ENCODE measurements around the gene TF. TPM values are rescaled to one million over a fixed set of nuclear protein-coding genes. Genes with fewer than 3 reads are reported as not detected.

The TF gene
- total and polyA plus RNA-seq, 2 of the 8 experiments (the other 6 are each of a cell fraction or from before 2014, with no cell fraction given) = 0.02 to 0.26 TPM

- TF ChIP-seq, protein P1, sequence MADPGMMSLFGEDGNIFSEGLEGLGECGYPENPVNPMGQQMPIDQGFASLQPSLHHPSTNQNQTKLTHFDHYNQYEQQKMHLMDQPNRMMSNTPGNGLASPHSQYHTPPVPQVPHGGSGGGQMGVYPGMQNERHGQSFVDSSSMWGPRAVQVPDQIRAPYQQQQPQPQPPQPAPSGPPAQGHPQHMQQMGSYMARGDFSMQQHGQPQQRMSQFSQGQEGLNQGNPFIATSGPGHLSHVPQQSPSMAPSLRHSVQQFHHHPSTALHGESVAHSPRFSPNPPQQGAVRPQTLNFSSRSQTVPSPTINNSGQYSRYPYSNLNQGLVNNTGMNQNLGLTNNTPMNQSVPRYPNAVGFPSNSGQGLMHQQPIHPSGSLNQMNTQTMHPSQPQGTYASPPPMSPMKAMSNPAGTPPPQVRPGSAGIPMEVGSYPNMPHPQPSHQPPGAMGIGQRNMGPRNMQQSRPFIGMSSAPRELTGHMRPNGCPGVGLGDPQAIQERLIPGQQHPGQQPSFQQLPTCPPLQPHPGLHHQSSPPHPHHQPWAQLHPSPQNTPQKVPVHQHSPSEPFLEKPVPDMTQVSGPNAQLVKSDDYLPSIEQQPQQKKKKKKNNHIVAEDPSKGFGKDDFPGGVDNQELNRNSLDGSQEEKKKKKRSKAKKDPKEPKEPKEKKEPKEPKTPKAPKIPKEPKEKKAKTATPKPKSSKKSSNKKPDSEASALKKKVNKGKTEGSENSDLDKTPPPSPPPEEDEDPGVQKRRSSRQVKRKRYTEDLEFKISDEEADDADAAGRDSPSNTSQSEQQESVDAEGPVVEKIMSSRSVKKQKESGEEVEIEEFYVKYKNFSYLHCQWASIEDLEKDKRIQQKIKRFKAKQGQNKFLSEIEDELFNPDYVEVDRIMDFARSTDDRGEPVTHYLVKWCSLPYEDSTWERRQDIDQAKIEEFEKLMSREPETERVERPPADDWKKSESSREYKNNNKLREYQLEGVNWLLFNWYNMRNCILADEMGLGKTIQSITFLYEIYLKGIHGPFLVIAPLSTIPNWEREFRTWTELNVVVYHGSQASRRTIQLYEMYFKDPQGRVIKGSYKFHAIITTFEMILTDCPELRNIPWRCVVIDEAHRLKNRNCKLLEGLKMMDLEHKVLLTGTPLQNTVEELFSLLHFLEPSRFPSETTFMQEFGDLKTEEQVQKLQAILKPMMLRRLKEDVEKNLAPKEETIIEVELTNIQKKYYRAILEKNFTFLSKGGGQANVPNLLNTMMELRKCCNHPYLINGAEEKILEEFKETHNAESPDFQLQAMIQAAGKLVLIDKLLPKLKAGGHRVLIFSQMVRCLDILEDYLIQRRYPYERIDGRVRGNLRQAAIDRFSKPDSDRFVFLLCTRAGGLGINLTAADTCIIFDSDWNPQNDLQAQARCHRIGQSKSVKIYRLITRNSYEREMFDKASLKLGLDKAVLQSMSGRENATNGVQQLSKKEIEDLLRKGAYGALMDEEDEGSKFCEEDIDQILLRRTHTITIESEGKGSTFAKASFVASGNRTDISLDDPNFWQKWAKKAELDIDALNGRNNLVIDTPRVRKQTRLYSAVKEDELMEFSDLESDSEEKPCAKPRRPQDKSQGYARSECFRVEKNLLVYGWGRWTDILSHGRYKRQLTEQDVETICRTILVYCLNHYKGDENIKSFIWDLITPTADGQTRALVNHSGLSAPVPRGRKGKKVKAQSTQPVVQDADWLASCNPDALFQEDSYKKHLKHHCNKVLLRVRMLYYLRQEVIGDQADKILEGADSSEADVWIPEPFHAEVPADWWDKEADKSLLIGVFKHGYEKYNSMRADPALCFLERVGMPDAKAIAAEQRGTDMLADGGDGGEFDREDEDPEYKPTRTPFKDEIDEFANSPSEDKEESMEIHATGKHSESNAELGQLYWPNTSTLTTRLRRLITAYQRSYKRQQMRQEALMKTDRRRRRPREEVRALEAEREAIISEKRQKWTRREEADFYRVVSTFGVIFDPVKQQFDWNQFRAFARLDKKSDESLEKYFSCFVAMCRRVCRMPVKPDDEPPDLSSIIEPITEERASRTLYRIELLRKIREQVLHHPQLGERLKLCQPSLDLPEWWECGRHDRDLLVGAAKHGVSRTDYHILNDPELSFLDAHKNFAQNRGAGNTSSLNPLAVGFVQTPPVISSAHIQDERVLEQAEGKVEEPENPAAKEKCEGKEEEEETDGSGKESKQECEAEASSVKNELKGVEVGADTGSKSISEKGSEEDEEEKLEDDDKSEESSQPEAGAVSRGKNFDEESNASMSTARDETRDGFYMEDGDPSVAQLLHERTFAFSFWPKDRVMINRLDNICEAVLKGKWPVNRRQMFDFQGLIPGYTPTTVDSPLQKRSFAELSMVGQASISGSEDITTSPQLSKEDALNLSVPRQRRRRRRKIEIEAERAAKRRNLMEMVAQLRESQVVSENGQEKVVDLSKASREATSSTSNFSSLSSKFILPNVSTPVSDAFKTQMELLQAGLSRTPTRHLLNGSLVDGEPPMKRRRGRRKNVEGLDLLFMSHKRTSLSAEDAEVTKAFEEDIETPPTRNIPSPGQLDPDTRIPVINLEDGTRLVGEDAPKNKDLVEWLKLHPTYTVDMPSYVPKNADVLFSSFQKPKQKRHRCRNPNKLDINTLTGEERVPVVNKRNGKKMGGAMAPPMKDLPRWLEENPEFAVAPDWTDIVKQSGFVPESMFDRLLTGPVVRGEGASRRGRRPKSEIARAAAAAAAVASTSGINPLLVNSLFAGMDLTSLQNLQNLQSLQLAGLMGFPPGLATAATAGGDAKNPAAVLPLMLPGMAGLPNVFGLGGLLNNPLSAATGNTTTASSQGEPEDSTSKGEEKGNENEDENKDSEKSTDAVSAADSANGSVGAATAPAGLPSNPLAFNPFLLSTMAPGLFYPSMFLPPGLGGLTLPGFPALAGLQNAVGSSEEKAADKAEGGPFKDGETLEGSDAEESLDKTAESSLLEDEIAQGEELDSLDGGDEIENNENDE (IDR thresholded peaks at IDR 0.05; ENCODE audit: insufficient replicate concordance, low read length) = no peak
- TF ChIP-seq ASH2L (IDR thresholded peaks at IDR 0.05; ENCODE audit: low read length) = no peak
- no peak for TF ChIP-seq PHF8 (conservative IDR thresholded peaks at IDR 0.05; ENCODE audit: low read depth, low read length)
- TF ChIP-seq SRF (IDR thresholded peaks at IDR 0.05; ENCODE audit: low read depth, low read length) = no peak
- no peak for TF ChIP-seq TCF12 (IDR thresholded peaks at IDR 0.05; ENCODE audit: low read depth, low read length)
These were observed 10.8 kb downstream of the TF start (continued) for GRCh38 chr3:133756716-133757694.
